Rectal smooth muscle tissue (tissue), 1 donor: ENCODE measurements around the gene RAX.

Source experiments
- H3K27ac ChIP-seq: one replicate; pipeline ENCODE4 v1.7.0; 2013; ENCODE audit warnings: low read depth, low read length, inconsistent platforms
- H3K27me3 ChIP-seq: one replicate; pipeline ENCODE4 v1.7.0; 2013; ENCODE audit warnings: low read length; ENCODE audit not compliant: control insufficient read depth, insufficient read depth
- H3K36me3 ChIP-seq: one replicate; pipeline ENCODE4 v1.7.0; 2013; ENCODE audit warnings: low read length; ENCODE audit not compliant: control insufficient read depth, insufficient read depth
- H3K4me1 ChIP-seq: one replicate; pipeline ENCODE4 v1.7.0; 2013; ENCODE audit warnings: low read length; ENCODE audit not compliant: control insufficient read depth, insufficient read depth
- H3K4me3 ChIP-seq: one replicate; pipeline ENCODE4 v1.7.0; 2013; ENCODE audit warnings: low read length
- H3K9ac ChIP-seq: one replicate; pipeline ENCODE4 v1.7.0; 2013; ENCODE audit warnings: low read length

RAX gene

DNA sequence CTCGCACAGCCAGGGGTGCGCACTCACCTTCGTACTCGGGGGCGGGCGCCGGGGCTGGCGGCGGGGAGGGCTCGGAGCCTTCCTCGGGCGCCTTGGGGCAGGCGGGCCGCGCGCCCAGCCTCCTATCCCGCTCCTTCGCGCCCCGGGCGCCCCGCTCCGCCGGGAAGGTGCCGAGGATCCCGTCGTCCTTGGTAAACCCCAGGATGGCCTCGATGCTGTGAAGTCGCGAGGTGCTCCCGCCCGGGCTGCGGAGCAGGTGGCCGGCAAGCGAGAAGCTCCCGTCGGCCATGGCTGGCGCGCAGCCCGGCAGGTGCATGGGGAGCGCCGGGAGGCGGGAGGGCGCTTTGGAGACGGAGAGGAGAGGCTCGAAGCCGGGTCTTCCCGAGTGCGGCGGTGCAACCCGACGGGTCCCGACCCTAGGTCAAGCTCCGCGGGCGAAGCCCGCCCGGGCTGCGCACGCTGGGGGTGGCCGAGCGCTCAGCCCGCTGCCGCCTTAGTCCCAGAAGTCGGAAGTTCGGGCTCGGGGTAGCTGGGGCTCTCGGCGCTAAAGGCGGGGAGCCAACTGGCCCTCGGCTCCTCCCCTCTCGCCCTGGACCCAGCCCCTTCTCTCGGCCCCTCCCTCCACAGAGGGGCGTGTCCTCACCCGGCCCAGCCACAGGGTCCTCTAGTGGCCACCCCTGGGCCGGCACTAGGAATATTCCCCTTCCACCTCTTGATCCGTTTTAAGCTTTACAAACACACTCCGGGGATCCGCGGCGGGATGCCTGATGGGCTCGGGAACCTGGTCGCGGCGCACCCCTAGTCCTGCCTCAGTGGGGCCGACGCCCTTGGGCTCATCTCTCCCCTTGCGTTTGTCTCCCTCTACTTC lies at the start of gene RAX:
RAX (minus strand) TSS at position 564 of the 868 bp plus-strand sequence; CDS start at position 316, 248 bp downstream.
- Histone ChIP-seq H3K4me3 (peak within 1 kb of the TSS; percentile 45), H3K9ac (no peak within 1 kb of the TSS), H3K27ac (no peak within 1 kb of the TSS), H3K4me1 (no peaks in the 10 kb centered on the region), H3K36me3 (no peaks in the 10 kb centered on the region), H3K27me3 (peaks cover 54% of the 10 kb centered on the region)

DNA sequence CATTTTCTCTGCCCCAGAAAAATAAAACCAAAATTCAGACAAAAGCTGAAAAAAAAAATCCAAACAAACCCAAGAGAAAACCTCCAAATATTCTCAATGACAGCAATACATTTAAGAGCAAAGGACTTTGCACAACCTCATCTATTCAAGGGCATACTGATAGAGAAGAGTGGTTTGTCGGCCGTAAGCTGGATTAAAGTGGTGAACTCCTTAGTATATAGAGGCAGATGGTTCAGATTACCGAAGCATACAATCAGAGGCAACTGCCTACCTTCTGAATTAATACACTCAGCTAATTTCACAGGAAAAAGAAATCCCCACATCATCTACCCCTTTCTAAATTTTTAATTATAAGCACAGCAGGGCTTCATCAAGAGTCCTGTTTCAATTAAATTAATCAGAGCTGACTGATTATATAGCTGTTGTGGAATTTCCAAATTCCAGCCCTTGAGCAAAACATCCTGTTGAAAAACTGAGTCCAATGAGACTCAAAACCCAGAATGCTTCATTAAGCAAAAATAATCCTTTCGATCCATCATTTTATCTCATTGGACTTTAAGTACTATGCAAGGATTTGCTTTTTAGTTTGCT lies 45.3 kb upstream of the RAX start, which contains the start of gene CPLX4:
CPLX4 (minus strand) TSS at position 190 of the 591 bp plus-strand sequence; CDS start at position 3, 187 bp downstream.
- Histone ChIP-seq H3K27me3 (no peaks in the 10 kb centered on the region), H3K9ac (no peak within 1 kb of the TSS), H3K4me3 (no peak within 1 kb of the TSS), H3K36me3 (no peaks in the 10 kb centered on the region), H3K4me1 (no peaks in the 10 kb centered on the region), H3K27ac (no peak within 1 kb of the TSS)

DNA sequence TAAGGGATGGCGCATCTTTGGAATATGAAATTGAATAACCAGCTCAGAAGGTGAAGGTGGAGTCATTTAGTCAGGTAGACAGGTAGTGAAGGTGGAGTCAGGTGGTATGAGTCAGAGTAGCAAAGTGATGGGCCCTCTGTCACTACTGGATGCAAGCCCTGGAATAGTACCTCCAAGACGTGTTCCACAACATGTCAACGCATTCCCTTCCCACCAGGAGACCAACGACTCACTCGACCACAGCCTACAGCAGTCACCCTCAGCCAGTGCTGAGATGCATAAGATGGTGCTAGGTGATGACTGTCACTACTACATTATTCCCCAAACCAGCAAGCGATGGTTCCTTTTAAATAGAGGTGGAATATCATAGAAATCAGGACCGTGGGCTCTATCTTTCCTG lies 38.4 kb upstream of the RAX start:
- H3K27me3 ChIP-seq = peaks cover 2% of the 10 kb centered on the region
- no peaks in the 10 kb centered on the region for H3K4me1 ChIP-seq
- H3K27ac ChIP-seq = no peak overlapping the region
- H3K36me3 ChIP-seq = no peaks in the 10 kb centered on the region
- no peak overlapping the region for H3K4me3 ChIP-seq
- H3K9ac ChIP-seq = no peak overlapping the region

- Histone ChIP-seq H3K36me3 (no peaks in the 10 kb centered on the region), H3K4me1 (no peaks in the 10 kb centered on the region), H3K27me3 (peaks cover 2% of the 10 kb centered on the region), H3K9ac (no peak overlapping the region), H3K4me3 (peak overlapping the region; percentile 25), H3K27ac (no peak overlapping the region)
These were observed 35.6 kb upstream of the RAX start for GRCh38 chr18:59308938-59309260.

- Histone ChIP-seq H3K4me1 (no peaks in the 10 kb centered on the region), H3K9ac (no peak overlapping the region), H3K27me3 (peaks cover 2% of the 10 kb centered on the region), H3K36me3 (no peaks in the 10 kb centered on the region), H3K27ac (no peak overlapping the region), H3K4me3 (peak overlapping the region; percentile 25)
These were observed 35.1 kb upstream of the RAX start for GRCh38 chr18:59308248-59308937.

GRCh38 chr18:59306640-59307039 lies 33.4 kb upstream of the RAX start:
- H3K4me1 ChIP-seq = no peaks in the 10 kb centered on the region
- H3K36me3 ChIP-seq = no peaks in the 10 kb centered on the region
- no peak overlapping the region for H3K27ac ChIP-seq
- peaks cover 3% of the 10 kb centered on the region for H3K27me3 ChIP-seq
- no peak overlapping the region for H3K9ac ChIP-seq
- no peak overlapping the region for H3K4me3 ChIP-seq

GRCh38 chr18:59305295-59305694 lies 32.0 kb upstream of the RAX start:
- Histone ChIP-seq H3K9ac (no peak overlapping the region), H3K27ac (no peak overlapping the region), H3K36me3 (no peaks in the 10 kb centered on the region), H3K4me3 (no peak overlapping the region), H3K27me3 (peaks cover 2% of the 10 kb centered on the region), H3K4me1 (no peaks in the 10 kb centered on the region)

GRCh38 chr18:59303656-59304195 lies 30.5 kb upstream of the RAX start:
- no peak overlapping the region for H3K27ac ChIP-seq
- H3K36me3 ChIP-seq = no peaks in the 10 kb centered on the region
- H3K9ac ChIP-seq = no peak overlapping the region
- peaks cover 2% of the 10 kb centered on the region for H3K27me3 ChIP-seq
- H3K4me3 ChIP-seq = no peak overlapping the region
- no peaks in the 10 kb centered on the region for H3K4me1 ChIP-seq

DNA sequence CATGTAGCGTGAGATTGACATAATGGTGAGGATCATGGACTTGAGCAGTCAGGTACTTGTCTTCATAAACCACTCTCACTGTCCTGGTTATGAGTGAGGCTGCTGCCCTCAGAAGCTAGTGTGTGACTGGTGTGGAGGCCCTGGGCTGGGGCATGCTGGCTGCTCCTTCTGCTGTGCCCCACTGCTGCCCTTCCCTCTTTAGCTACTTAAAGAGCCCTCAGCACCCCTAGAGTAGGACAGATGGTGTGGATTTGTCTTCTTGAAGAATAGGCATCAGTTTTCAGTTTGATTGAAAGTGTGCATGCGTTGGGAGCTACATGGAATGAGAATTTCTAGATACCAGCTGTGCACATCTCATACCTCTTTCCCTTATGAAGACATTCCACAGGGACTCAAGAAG lies 29.8 kb upstream of the RAX start:
- peaks cover 4% of the 10 kb centered on the region for H3K27me3 ChIP-seq

DNA sequence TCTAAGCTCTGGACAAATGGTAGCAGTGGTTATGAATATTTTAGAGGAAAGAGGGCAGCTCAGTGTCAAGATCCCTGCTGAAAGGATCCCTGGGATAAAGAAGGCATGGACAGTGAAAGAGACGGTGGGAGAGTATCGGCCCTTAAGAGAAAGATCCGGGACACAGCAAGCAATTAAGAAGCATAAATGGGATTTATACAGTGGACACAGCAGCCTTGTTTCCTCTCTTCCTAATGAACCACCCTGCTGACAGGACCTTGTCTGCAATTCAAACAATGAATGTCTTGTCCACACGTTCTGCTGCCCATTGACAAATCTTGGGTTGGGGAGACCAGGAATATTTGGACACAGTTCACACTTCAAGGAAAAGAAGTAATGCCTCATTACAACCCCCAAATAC lies 28.7 kb upstream of the RAX start:
- Histone ChIP-seq H3K4me3 (no peak overlapping the region), H3K4me1 (no peaks in the 10 kb centered on the region), H3K27ac (no peak overlapping the region), H3K36me3 (no peaks in the 10 kb centered on the region), H3K9ac (no peak overlapping the region), H3K27me3 (peaks cover 4% of the 10 kb centered on the region)

More for the DNA sequence above, 29.8 kb upstream of the RAX start:
- Histone ChIP-seq H3K4me1 (no peaks in the 10 kb centered on the region), H3K9ac (no peak overlapping the region), H3K27ac (no peak overlapping the region), H3K4me3 (no peak overlapping the region), H3K36me3 (no peaks in the 10 kb centered on the region)

DNA sequence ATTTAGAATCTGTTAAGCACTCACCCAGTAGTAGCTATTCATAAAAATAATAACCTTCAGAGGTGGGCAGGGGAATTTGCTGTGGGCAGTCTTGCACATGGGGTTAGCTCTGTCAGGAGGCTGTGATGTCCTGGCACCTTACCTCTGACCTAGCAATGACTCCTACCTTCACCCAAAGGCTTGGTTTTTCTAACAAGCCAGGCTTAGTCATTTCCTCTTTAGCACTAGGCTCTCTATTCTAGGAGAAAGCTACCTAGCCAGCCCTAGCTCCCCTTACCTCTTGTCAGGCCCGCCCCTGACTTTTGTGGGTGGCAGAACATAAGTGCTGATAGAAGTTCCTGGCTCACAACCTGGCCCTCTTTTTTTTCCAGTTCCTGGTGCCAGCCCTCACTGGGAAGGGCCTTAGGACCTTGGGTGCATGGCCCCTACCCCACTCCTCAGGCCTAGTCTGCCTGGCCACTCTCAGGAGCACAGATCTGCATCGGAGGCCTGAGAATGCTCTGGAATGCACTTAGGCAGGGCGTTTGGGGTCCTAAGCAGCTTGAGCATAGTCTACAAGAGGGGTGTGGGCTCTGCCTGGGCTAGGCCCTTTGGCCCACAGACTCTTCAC lies 27.5 kb upstream of the RAX start:
- H3K27me3 ChIP-seq = peaks cover 4% of the 10 kb centered on the region
- no peak overlapping the region for H3K9ac ChIP-seq
- no peak overlapping the region for H3K4me3 ChIP-seq
- H3K36me3 ChIP-seq = no peaks in the 10 kb centered on the region
- H3K27ac ChIP-seq = no peak overlapping the region
- H3K4me1 ChIP-seq = no peaks in the 10 kb centered on the region

DNA sequence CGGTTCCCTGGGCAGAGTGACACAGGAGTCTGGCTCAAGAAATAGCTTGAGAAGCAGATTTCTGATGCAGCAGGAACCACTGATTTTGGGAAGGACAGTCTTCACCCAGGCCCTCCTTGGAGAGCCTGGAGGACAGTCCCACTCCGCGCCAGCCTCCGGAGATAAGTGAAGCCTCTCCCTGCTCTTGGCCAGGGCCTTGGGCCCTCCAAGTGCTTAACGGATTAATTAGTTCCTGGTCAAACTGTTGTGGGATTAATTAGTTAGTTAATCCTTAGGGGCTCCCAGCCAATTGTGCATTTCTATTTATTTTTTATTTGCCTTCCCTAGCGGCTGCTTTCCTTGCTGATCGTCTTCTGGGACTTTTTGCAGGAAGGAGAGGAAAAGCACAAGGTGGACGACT lies 25.6 kb upstream of the RAX start:
- H3K4me1 ChIP-seq = no peaks in the 10 kb centered on the region
- no peak overlapping the region for H3K4me3 ChIP-seq
- no peak overlapping the region for H3K27ac ChIP-seq
- peaks cover 4% of the 10 kb centered on the region for H3K27me3 ChIP-seq
- H3K36me3 ChIP-seq = no peaks in the 10 kb centered on the region
- H3K9ac ChIP-seq = no peak overlapping the region
